ENCODE data around the gene SLC5A8.

- TF ChIP-seq CTCF (IDR thresholded peaks at IDR 0.05; ENCODE audit: low read depth, low read length, poor library complexity, severe bottlenecking) (no peak), EZH2phosphoT487 (IDR thresholded peaks at IDR 0.05; ENCODE audit: borderline replicate concordance, low read length) (no peak)
These were observed 19.8 kb upstream of the SLC5A8 start for GRCh38 chr12:101229841-101230241.

All from DOHH2 (cell line).